Type B pancreatic cell (in vitro differentiated cells): ENCODE results near the gene MYORG. TPM values are rescaled to one million over a fixed set of nuclear protein-coding genes. Genes with fewer than 3 reads are reported as not detected.

Experiments
- DNase-seq: peaks from one replicate; pipeline ENCODE4 v3.0.0; 2021; ENCODE audit warnings: mixed read lengths; ENCODE audit not compliant: unreplicated experiment; ENCODE audit errors: extremely low spot score
- H3K27ac Mint-ChIP-seq: 2 replicates; pipeline ENCODE4 v1.8.0; 2021; ENCODE audit warnings: mild to moderate bottlenecking, mixed read lengths
- H3K27me3 Mint-ChIP-seq: 2 replicates; pipeline ENCODE4 v1.8.0; 2021; ENCODE audit warnings: mixed read lengths
- H3K36me3 Mint-ChIP-seq: 2 replicates; pipeline ENCODE4 v1.8.0; 2021; ENCODE audit warnings: mixed read lengths
- H3K4me1 Mint-ChIP-seq: one replicate; pipeline ENCODE4 v1.8.0; 2021; ENCODE audit warnings: mixed read lengths; ENCODE audit not compliant: unreplicated experiment
- H3K4me3 Mint-ChIP-seq: 2 replicates; pipeline ENCODE4 v1.8.0; 2021; ENCODE audit warnings: mild to moderate bottlenecking, mixed read lengths
- H3K9me3 Mint-ChIP-seq: 2 replicates; pipeline ENCODE4 v1.8.0; 2021; ENCODE audit warnings: mixed read lengths
- CTCF ChIP-seq: fragments of 200-600 bp; sonication (generic); conservative IDR thresholded peaks from 2 replicates; pipeline ENCODE4 v1.5.0; 2021; ENCODE audit warnings: antibody characterized with exemption, mild to moderate bottlenecking
- total RNA-seq: library from RNA; stranded (reverse); gene quantifications from 2 replicates; pipeline ENCODE4 v1.2.1, GENCODE V29; 2021; ENCODE audit warnings: low replicate concordance

MYORG gene
- total RNA-seq, 1 donor from 2014 or later: 11.6 TPM

- no peak for DNase-seq
- no peaks in the 10 kb centered on the region for H3K4me1 Mint-ChIP-seq
Observed at GRCh38 chr9:34392511-34392910, 15.8 kb upstream of the MYORG start.

DNA sequence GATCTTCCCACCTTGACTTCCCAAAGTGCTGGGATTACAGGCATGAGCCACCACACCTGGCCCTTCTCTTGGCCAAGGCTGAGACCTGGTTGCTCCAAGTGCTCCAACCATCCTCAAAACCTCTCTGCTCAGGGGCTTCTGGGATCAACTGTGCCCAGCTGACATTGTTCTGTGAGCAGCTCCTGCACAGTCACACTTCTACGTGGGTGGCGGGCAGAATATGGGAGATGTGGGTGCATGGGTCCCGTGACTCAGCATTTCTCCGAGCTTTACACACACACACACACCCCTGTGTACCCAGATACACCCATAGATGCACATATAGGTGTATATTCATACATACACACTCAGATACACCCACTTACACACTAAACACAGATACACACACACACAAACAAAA lies 10.5 kb upstream of the MYORG start:
- TF ChIP-seq CTCF: no peak
- peak; percentile 27 for DNase-seq
- Mint-ChIP-seq H3K27me3 (peaks cover 54% of the 10 kb centered on the region), H3K36me3 (no peaks in the 10 kb centered on the region), H3K9me3 (no peaks in the 10 kb centered on the region), H3K4me3 (no peak overlapping the region), H3K4me1 (no peaks in the 10 kb centered on the region), H3K27ac (no peak overlapping the region)

More at GRCh38 chr9:34392511-34392910, 15.8 kb upstream of the MYORG start:
- H3K27ac Mint-ChIP-seq: no peak overlapping the region
- no peak for TF ChIP-seq CTCF
- no peaks in the 10 kb centered on the region for H3K36me3 Mint-ChIP-seq
- no peak overlapping the region for H3K4me3 Mint-ChIP-seq
- H3K9me3 Mint-ChIP-seq: no peaks in the 10 kb centered on the region
- peaks cover 35% of the 10 kb centered on the region for H3K27me3 Mint-ChIP-seq

- H3K9me3 Mint-ChIP-seq: no peaks in the 10 kb centered on the region
- peaks cover 54% of the 10 kb centered on the region for H3K27me3 Mint-ChIP-seq
Observed at GRCh38 chr9:34386656-34387055, 10.0 kb upstream of the MYORG start.

DNA sequence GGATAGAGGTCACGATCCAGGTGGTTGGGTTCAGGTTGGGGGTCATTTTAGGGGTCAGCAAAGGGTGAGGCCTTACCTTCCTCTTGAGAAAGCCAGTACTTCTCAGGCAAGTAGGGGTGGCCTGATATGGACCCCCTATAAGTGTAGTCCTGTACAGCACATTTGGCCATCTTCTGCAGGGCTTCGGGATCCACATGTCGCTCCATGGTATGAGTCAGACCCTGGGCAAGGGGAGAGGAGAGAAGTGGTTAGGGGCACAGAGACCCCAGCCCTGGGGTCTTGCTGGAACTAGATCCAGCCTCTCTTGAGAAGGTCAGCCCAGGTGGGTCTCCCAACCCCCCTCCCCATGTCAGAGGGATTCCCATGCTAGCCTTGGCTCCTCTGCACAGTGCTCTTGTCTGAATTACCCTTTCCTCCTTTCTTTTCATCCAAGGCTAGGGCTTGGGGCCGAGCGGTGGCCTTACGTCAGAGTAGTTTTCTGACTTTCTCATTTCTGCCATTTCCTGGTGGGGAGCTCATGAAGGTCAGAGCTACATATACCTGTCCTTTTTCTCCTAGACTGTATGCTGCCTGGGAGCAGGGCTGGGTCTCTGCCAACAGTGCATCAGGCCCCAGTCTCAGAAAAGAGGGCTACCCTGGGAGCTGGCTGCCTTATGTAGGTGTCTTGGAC lies 9.0 kb upstream of the MYORG start:
- H3K27ac Mint-ChIP-seq: no peak overlapping the region
- no peaks in the 10 kb centered on the region for H3K36me3 Mint-ChIP-seq
- DNase-seq: peak; percentile 39
- H3K4me1 Mint-ChIP-seq: no peaks in the 10 kb centered on the region
- H3K27me3 Mint-ChIP-seq: peaks cover 53% of the 10 kb centered on the region
- H3K4me3 Mint-ChIP-seq: no peak overlapping the region
- no peak for TF ChIP-seq CTCF
- no peaks in the 10 kb centered on the region for H3K9me3 Mint-ChIP-seq

More at GRCh38 chr9:34386656-34387055, 10.0 kb upstream of the MYORG start:
- H3K4me1 Mint-ChIP-seq: no peaks in the 10 kb centered on the region
- DNase-seq: peak; percentile 52
- no peak overlapping the region for H3K4me3 Mint-ChIP-seq
- H3K36me3 Mint-ChIP-seq: no peaks in the 10 kb centered on the region
- TF ChIP-seq CTCF: no peak
- no peak overlapping the region for H3K27ac Mint-ChIP-seq

GRCh38 chr9:34384368-34385165 lies 7.9 kb upstream of the MYORG start:
- peaks cover 3% of the 10 kb centered on the region for H3K4me1 Mint-ChIP-seq
- H3K36me3 Mint-ChIP-seq: no peaks in the 10 kb centered on the region
- no peak overlapping the region for H3K4me3 Mint-ChIP-seq
- no peak overlapping the region for H3K27ac Mint-ChIP-seq
- TF ChIP-seq CTCF: no peak
- H3K9me3 Mint-ChIP-seq: no peaks in the 10 kb centered on the region
- H3K27me3 Mint-ChIP-seq: peaks cover 64% of the 10 kb centered on the region
- peak; percentile 29 for DNase-seq
